Kidney tubule cell (primary cell): Measurements from ENCODE around the gene LHFPL4.
A peak's percentile ranks its signal among the peaks of the same experiment; 100 is the strongest.
"Not testable (repeated sequence)": the region's sequence is repeated elsewhere in the genome, so short reads cannot be mapped to it uniquely, and the experiment has no call there.

Source experiments
- DNase-seq: peaks from one replicate; pipeline ENCODE4 v3.0.0-alpha.2; 2018; ENCODE audit warnings: low spot score

Gene LHFPL4

GRCh38 chr3:9553021-9553947 is at the start of gene LHFPL4:
Gene LHFPL4 (minus strand): TSS chr3:9553822. CDS start chr3:9552679, 1,143 bp downstream.
- DNase-seq: no peak

DNA sequence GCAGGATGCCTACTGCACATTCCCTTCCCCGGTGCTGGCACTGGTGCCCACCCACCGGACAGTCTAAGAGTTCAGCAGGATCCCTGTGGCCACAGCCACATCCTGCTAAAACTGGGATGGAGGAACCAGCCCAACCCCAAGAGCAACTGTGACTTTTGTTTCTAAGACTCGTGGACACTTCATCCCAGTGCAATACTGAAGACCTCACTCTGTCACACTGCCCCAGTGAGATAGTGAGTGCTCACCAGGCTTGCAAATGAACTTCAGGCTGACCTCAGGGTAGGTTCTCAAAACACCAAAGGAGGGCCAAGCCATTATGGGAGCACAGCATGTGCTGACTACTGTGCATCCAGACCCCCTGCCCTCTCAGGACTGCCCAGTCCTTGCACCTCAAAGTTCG is 49.0 kb upstream of the LHFPL4 start:
- no peak for DNase-seq

DNA sequence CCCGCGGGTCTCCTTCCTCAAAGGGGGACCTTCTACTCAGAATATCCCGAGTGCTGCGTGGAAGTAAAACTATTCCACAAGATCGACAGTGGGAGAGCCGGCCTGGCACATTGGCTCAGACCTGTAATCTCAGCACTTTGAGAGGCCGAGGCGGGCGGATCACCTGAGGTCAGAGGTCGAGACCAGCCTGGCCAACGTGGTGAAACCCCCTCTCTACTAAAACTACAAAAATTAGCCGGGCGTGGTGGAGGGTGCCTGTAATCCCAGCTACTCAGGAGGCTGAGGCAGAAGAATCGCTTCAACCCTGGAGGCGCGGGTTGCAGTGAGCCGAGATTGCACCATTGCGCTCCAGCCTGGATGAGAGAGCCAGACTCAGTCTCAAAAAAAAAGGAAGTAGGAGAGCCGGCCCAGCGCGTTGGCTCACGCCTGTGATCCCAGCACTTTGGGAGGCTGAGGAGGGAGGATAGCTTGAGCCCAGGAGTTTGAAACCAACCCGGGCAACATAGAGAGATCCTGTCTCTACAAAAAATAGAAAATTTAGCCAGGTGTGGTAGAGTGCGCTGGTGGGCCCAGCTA is 47.5 kb upstream of the LHFPL4 start:
- DNase-seq: not testable (repeated sequence)

- peak; percentile 45 for DNase-seq
These were observed 47.0 kb upstream of the LHFPL4 start for GRCh38 chr3:9600597-9600996.

GRCh38 chr3:9598783-9599387 is 45.3 kb upstream of the LHFPL4 start:
- peak; percentile 37 for DNase-seq

- DNase-seq: no peak
These were observed 42.3 kb upstream of the LHFPL4 start for GRCh38 chr3:9595877-9596276.

- DNase-seq: not testable (repeated sequence)
These were observed 38.2 kb upstream of the LHFPL4 start for GRCh38 chr3:9591781-9592180.

- no peak for DNase-seq
These were observed 36.7 kb upstream of the LHFPL4 start for GRCh38 chr3:9590282-9590791.

DNA sequence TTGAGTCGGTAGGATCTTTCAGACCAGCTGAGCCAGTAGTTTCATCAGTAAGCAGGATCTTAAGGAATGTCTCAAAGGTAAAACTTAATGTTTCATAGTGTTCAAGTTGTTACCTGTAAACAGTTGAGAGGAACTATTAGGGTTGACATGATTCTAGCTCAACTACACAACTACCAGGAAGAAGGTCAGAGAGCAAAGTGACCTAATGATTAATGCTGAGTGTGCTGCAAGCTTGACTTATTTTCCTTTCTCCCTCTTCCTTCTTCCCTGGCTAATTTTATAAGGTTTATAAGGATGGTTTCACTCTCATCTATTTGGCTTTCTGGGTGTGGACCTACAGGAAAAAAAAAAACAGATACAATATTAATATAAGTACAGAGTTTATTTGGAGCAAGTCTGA is 30.2 kb upstream of the LHFPL4 start:
- peak; percentile 76 for DNase-seq

DNA sequence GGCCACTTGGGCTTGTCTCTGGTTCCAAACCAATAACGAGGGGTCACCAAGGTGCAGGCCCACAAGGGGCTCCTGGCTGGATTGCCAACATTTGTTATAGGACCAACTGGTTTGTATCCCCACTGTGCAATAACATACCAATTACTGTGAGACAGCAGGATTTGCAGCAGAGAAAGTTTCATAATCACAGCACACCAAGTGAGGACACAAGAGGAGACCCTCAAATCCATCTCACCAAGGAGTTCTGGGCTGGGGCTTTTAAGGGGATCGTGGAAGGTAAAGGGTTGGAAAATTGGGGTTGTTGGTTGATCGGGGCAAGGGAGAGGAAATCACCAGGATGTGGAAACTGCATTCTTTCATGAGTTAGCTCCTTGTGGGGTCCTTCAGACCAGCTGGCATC is 29.7 kb upstream of the LHFPL4 start:
- DNase-seq: no peak

DNA sequence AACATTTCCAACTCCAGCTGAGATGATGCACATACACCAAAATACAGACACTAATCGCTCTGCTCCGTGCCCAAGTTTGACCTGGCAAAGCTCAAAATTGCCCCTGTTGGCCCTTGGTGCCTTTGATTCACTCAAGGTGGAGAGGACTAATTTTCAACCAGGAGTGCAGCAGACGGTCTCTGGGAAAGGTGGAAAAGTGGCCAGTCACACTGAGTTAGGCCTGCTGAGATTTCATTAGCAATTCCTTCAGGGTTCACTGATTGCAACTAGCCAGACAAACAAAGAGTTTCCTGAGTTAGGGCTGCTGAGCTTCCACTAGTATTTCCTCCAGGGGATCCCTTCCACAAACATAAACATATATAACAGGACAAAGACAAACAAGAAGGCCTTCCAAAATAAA is 28.7 kb upstream of the LHFPL4 start:
- peak; percentile 27 for DNase-seq

- no peak for DNase-seq
These were observed 28.1 kb upstream of the LHFPL4 start for GRCh38 chr3:9581742-9582141.

DNA sequence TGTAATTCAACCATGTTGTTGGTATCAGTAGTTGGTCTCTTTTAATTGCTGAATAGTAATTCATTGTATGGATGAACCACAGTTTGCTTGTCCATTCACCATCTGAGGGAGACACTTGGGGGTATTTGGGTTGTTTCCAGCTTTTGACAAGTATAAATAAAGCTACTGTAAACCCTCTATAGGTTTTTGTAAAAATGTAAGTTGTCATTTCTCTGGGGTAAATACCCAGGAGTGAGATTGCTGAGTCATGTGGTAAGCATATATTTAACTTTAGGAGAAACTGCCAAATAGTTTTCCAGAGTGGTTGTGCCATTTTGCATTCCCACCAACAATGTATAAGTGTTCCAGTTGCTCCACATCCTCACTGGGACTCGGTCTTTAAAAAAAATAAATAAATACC is 15.4 kb upstream of the LHFPL4 start:
- no peak for DNase-seq

DNA sequence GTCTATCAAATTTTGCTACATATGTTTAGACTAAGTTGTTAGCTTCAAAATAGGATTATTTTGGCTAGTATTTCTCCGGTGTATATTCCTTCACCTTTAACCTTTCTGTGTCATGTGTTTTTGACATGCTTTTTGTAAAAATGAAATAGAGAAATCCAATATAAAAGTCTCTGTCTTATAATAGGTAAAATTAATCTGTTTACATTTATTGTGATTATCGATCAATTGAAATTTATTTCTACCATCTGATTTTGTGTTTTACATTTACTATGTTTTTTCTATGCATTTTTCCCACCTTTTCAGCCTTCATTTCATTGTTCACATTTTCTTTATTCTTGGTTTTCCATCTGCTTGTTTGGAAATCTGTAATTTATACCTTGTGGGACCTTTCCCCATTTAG is 11.7 kb upstream of the LHFPL4 start:
- DNase-seq: no peak

DNA sequence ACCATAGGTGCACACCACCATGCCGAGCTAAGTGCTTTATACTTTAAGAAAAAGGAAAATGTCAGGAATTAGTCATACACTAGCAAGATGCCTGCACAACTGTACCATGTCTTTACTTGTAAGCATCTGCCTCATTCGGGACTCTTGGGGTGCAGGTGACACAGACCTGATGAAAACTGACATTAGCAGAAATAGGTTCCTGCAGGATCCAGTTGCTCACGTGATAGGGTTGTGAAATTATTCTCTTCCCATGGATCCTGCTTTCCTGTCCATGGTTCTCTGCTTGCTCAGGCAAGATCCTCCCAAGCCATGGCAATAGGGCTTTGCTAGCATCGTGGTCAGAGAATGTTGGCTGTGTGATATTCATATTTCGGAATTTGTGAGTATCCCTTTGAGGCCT is 10.2 kb upstream of the LHFPL4 start:
- DNase-seq: no peak

DNA sequence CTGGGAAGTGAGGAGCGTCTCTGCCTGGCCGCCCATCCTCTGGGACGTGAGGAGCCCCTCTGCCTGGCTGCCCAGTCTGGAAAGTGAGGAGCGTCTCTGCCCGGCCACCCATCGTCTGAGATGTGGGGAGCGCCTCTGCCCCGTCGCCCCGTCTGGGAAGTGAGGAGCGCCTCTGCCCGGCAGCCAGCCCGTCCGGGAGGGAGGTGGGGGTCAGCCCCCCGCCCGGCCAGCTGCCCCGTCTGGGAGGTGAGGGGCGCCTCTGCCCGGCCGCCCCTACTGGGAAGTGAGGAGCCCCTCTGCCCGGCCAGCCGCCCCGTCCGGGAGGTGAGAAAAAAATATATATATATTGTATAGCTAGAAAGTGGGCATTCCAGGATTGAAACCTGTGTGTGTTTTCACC is 6.4 kb upstream of the LHFPL4 start:
- not testable (repeated sequence) for DNase-seq

- no peak for DNase-seq
These were observed 409 bp upstream of the LHFPL4 start for GRCh38 chr3:9553948-9554513.

DNA sequence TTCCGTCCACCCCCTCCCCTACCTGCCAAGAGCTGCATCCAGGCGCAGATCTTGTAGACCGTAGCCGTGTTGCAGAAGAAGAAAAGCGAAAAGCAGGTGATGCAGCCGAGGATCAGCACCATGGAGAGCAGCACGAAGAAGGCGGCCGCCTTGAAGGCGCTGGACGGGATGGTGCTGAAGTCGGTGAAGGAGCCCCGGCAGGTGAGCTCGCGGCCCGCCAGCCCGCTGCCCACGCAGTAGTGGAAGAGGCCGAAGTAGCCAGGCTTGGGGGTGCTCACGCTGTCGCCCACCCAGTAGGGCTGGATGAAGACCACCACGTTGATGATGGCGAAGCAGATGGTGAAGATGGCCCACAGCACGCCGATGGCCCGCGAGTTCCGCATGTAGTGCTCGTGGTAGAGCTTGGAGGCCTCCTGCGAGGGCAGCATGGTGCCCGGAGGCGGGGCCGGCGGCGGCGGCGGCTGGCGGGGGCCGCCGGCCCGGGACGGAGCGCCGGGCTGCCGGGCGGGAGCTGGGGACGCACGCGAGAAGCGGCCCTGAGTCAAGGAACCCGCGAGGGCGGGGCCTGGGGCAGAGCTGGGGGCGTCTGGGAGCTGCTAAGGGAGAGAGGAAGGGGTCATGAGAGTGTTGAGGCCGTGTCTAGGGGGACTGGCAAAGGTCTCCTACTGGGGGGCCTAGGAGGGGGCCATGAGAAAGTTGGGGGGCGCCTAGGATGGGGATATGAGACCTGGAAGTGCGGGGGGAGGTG is 1.2 kb downstream of the LHFPL4 start:
- DNase-seq: peak; percentile 52

DNA sequence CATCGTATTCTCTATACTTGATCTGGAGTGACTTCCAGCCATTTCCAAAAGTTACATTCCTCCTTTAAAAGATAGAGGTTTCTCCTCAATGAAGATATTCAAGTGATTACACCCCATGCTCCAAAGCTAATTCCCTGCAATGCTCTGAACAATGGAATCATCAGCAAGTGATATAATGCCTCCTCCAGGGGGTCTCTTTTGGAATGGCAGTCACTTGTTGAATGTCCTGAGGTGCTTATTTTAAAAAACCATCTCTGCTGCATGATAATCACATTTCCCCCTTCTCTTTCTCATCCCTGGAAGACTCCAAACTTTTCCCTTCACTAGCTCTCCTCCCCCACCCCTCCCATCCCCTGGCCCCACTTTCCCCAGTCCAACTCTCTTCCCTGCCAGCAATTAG is 2.6 kb downstream of the LHFPL4 start:
- no peak for DNase-seq

DNA sequence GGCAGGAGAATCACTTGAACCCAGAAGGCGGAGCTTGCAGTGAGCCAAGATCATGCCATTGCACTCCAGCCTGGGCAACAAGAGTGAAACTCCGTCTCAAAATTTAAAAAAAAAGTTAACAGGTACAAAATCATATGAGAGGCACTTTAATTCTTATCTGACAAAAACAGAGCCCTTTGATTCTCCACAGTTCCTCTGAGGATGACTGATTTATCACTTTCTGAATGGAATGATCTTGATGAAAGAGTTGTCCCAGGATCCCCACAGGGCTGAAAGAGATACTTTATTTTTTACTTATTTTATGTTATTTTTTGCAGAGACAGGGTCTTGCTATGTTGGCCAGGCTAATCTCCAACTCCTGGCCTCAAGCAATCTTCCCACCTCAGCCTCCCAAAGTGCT is 4.0 kb downstream of the LHFPL4 start:
- no peak for DNase-seq

GRCh38 chr3:9548991-9549390 is 4.6 kb downstream of the LHFPL4 start:
- DNase-seq: no peak

- DNase-seq: no peak
These were observed 11.4 kb downstream of the LHFPL4 start for GRCh38 chr3:9542182-9542581.
